NCI-H2196 (cell line): ENCODE data around the gene USH2A.

ENCODE experiments used
- DNase-seq: peaks from one replicate; lab custom pipeline; 2025; ENCODE audit not compliant: unreplicated experiment; lab: John Stamatoyannopoulos, UW

Gene USH2A

GRCh38 chr1:215888159-215888558, 535.1 kb downstream of the USH2A start:
- DNase-seq = no peak

- DNase-seq = no peak
Measured at GRCh38 chr1:215887627-215888026, 535.6 kb downstream of the USH2A start.

GRCh38 chr1:215883004-215883403, 540.2 kb downstream of the USH2A start:
- no peak for DNase-seq

- no peak for DNase-seq
Measured at GRCh38 chr1:215878843-215879242, 544.4 kb downstream of the USH2A start.

GRCh38 chr1:215878128-215878527, 545.1 kb downstream of the USH2A start:
- no peak for DNase-seq

GRCh38 chr1:215877452-215877951, 545.7 kb downstream of the USH2A start:
- DNase-seq = no peak

GRCh38 chr1:215875712-215876111, 547.5 kb downstream of the USH2A start:
- DNase-seq = no peak

GRCh38 chr1:215875236-215875635, 548.0 kb downstream of the USH2A start:
- DNase-seq = no peak

GRCh38 chr1:215872658-215873057, 550.6 kb downstream of the USH2A start:
- DNase-seq = no peak

GRCh38 chr1:215868500-215868899, 554.7 kb downstream of the USH2A start:
- no peak for DNase-seq

GRCh38 chr1:215865060-215865459, 558.2 kb downstream of the USH2A start:
- DNase-seq = no peak

- no peak for DNase-seq
Measured at GRCh38 chr1:215863796-215864195, 559.5 kb downstream of the USH2A start.

- DNase-seq = no peak
Measured at GRCh38 chr1:215860833-215861232, 562.4 kb downstream of the USH2A start.

GRCh38 chr1:215857317-215857716, 565.9 kb downstream of the USH2A start:
- DNase-seq = no peak

GRCh38 chr1:215845234-215845891, 577.9 kb downstream of the USH2A start:
- no peak for DNase-seq

- DNase-seq = no peak
Measured at GRCh38 chr1:215844777-215845176, 578.5 kb downstream of the USH2A start.

GRCh38 chr1:215844266-215844665, 579.0 kb downstream of the USH2A start:
- DNase-seq = no peak

- DNase-seq = no peak
Measured at GRCh38 chr1:215842905-215843304, 580.3 kb downstream of the USH2A start.

GRCh38 chr1:215835951-215836350, 587.3 kb downstream of the USH2A start:
- no peak for DNase-seq

- no peak for DNase-seq
Measured at GRCh38 chr1:215833941-215834729, 589.1 kb downstream of the USH2A start.

- DNase-seq = no peak
Measured at GRCh38 chr1:215830226-215830810, 592.9 kb downstream of the USH2A start.

- DNase-seq = no peak
Measured at GRCh38 chr1:215825056-215825455, 598.2 kb downstream of the USH2A start.
